DOHH2 (cell line): Measurements from ENCODE around the gene GDF7.

Source experiments
- H3F3A ChIP-seq: fragments of 200-600 bp; sonication (generic), shearing (Covaris generic); 2 replicates; pipeline ENCODE4 v1.6.0; 2016; ENCODE audit warnings: antibody characterized with exemption, mild to moderate bottlenecking; ENCODE audit not compliant: control insufficient read depth, insufficient read depth
- H3K27ac ChIP-seq: fragments of 200-600 bp; sonication (generic); 2 replicates; pipeline ENCODE4 v1.5.1; 2014; ENCODE audit warnings: low read depth, mild to moderate bottlenecking, low read length, moderate library complexity
- H3K27me3 ChIP-seq: fragments of 200-600 bp; sonication (generic); 2 replicates; pipeline ENCODE4 v1.6.1; 2014; ENCODE audit warnings: mild to moderate bottlenecking, low read length, mixed read lengths; ENCODE audit not compliant: control insufficient read depth
- H3K36me3 ChIP-seq: fragments of 200-600 bp; sonication (generic); 2 replicates; pipeline ENCODE4 v1.6.1; 2014; ENCODE audit warnings: mild to moderate bottlenecking, low read length, moderate library complexity, mixed read lengths; ENCODE audit not compliant: control insufficient read depth
- H3K4me1 ChIP-seq: fragments of 200-600 bp; sonication (generic); 2 replicates; pipeline ENCODE4 v1.6.1; 2014; ENCODE audit warnings: mild to moderate bottlenecking, low read length, mixed read lengths; ENCODE audit not compliant: control insufficient read depth
- H3K4me2 ChIP-seq: fragments of 200-600 bp; sonication (generic); 2 replicates; pipeline ENCODE4 v1.6.0; 2014; ENCODE audit warnings: mild to moderate bottlenecking, low read length, moderate library complexity
- H3K4me3 ChIP-seq: fragments of 200-600 bp; sonication (generic); 2 replicates; pipeline ENCODE4 v1.5.1; 2014; ENCODE audit warnings: mild to moderate bottlenecking, low read length, mixed read lengths
- H3K79me2 ChIP-seq: fragments of 200-600 bp; sonication (generic); 2 replicates; pipeline ENCODE4 v1.6.1; 2014; ENCODE audit warnings: mild to moderate bottlenecking, low read length, mixed read lengths; ENCODE audit not compliant: control insufficient read depth
- H3K9me2 ChIP-seq: fragments of 200-600 bp; sonication (generic); replicated peaks from 2 replicates; pipeline ENCODE4 v1.6.1; 2014; ENCODE audit warnings: mild to moderate bottlenecking, low read length, mixed read lengths; ENCODE audit not compliant: control insufficient read depth
- H3K9me3 ChIP-seq: fragments of 200-600 bp; sonication (generic); 2 replicates; pipeline ENCODE4 v1.6.1; 2014; ENCODE audit warnings: antibody characterized with exemption, low read length, mixed read lengths; ENCODE audit not compliant: control insufficient read depth, insufficient read depth
- H4K20me1 ChIP-seq: fragments of 200-600 bp; sonication (generic); 2 replicates; pipeline ENCODE4 v1.6.0; 2014; ENCODE audit warnings: low read depth, mild to moderate bottlenecking, antibody characterized with exemption, low read length, moderate library complexity; ENCODE audit not compliant: control insufficient read depth, insufficient read depth
- EZH2phosphoT487 ChIP-seq: fragments of 200-600 bp; sonication (generic); IDR thresholded peaks from 2 replicates; pipeline ENCODE4 v1.6.1; 2017; ENCODE audit warnings: borderline replicate concordance, mild to moderate bottlenecking, antibody characterized with exemption, low read length, moderate library complexity, mixed read lengths
- TF ChIP-seq, protein P1 (sequence below): fragments of 200-600 bp; sonication (generic); IDR thresholded peaks from one replicate; pipeline ENCODE4 v1.5.1; 2014; ENCODE audit warnings: antibody characterized with exemption, mild to moderate bottlenecking, low read depth, low read length; ENCODE audit not compliant: poor library complexity, severe bottlenecking

Gene GDF7

DNA sequence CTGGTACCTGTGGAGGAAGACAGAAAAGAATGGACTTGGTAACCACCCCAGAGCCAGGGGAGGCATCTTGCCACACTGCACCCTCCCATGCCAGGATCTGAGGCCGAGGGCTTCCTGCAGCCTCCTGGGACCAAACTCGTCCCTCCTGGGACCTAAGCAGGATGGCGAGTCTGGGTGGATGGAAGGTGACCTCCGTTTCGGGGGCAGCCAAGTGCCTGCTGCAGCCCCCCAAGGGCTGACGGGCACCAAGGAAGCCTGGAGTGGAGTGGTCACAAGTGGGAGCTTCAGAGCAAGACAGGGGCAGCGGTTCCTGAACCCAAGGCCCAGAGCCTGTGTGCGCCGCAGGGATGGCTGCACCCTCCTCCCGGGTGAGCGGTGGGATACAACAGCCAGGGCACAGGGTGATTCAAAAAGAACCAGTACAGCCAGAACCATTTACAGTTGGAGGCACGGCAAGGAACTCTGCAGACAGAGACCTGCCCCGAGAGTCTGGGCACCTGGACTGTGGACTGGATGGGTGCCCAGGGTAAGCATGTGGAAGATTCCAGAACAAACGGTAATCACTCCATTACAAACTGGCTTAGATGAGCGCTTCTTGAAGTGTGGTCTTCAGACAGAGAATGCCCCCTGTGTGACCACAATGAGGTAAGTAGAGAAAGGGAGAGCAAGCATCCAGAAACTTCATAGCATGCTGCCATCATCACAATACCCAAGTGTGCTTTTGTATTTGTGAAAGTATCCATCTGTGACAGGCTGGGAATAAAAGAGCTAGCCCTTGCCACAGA is 28.1 kb upstream of the GDF7 start:
- Histone ChIP-seq H3K36me3 (no peaks in the 10 kb centered on the region), H4K20me1 (no peaks in the 10 kb centered on the region), H3K9me3 (no peaks in the 10 kb centered on the region), H3K27ac (no peak overlapping the region), H3K4me1 (peaks cover 5% of the 10 kb centered on the region), H3K79me2 (no peaks in the 10 kb centered on the region), H3F3A (no peaks in the 10 kb centered on the region), H3K4me3 (no peak overlapping the region), H3K27me3 (no peaks in the 10 kb centered on the region), H3K9me2 (no peaks in the 10 kb centered on the region), H3K4me2 (no peak overlapping the region)
- TF ChIP-seq, protein P1, sequence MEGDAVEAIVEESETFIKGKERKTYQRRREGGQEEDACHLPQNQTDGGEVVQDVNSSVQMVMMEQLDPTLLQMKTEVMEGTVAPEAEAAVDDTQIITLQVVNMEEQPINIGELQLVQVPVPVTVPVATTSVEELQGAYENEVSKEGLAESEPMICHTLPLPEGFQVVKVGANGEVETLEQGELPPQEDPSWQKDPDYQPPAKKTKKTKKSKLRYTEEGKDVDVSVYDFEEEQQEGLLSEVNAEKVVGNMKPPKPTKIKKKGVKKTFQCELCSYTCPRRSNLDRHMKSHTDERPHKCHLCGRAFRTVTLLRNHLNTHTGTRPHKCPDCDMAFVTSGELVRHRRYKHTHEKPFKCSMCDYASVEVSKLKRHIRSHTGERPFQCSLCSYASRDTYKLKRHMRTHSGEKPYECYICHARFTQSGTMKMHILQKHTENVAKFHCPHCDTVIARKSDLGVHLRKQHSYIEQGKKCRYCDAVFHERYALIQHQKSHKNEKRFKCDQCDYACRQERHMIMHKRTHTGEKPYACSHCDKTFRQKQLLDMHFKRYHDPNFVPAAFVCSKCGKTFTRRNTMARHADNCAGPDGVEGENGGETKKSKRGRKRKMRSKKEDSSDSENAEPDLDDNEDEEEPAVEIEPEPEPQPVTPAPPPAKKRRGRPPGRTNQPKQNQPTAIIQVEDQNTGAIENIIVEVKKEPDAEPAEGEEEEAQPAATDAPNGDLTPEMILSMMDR, result no peak
- no peak for TF ChIP-seq EZH2phosphoT487

- TF ChIP-seq, protein P1, result no peak
- no peak for TF ChIP-seq EZH2phosphoT487
- Histone ChIP-seq H3K27me3 (no peaks in the 10 kb centered on the region), H3K9me3 (no peaks in the 10 kb centered on the region), H3K27ac (no peak overlapping the region), H3K9me2 (no peaks in the 10 kb centered on the region), H3F3A (no peaks in the 10 kb centered on the region), H4K20me1 (no peaks in the 10 kb centered on the region), H3K4me2 (no peak overlapping the region), H3K79me2 (no peaks in the 10 kb centered on the region), H3K4me3 (no peak overlapping the region), H3K36me3 (no peaks in the 10 kb centered on the region), H3K4me1 (no peaks in the 10 kb centered on the region)
Measured at GRCh38 chr2:20640411-20641122, 26.4 kb upstream of the GDF7 start.

- H3K79me2 ChIP-seq, result no peaks in the 10 kb centered on the region
- no peaks in the 10 kb centered on the region for H4K20me1 ChIP-seq
- no peak overlapping the region for H3K4me2 ChIP-seq
- H3K9me3 ChIP-seq, result no peaks in the 10 kb centered on the region
- H3K36me3 ChIP-seq, result no peaks in the 10 kb centered on the region
- no peak overlapping the region for H3K4me3 ChIP-seq
- no peak for TF ChIP-seq EZH2phosphoT487
- TF ChIP-seq, protein P1, result no peak
- no peaks in the 10 kb centered on the region for H3F3A ChIP-seq
- H3K27ac ChIP-seq, result no peak overlapping the region
- H3K27me3 ChIP-seq, result no peaks in the 10 kb centered on the region
- H3K4me1 ChIP-seq, result no peaks in the 10 kb centered on the region
- no peaks in the 10 kb centered on the region for H3K9me2 ChIP-seq
Measured at GRCh38 chr2:20641123-20641985, 25.6 kb upstream of the GDF7 start.
